SK-N-MC (cell line): ENCODE results near the gene SRR.

Experiments used
- EZH2 ChIP-seq: fragments of 200-600 bp; sonication (generic); IDR thresholded peaks from one replicate; pipeline ENCODE4 v1.6.1; 2017; ENCODE audit warnings: antibody characterized with exemption
- FOXP2 ChIP-seq: optimal IDR thresholded peaks from 2 replicates; pipeline ENCODE3; 2011; ENCODE audit warnings: mild to moderate bottlenecking, moderate library complexity; ENCODE audit not compliant: insufficient read depth; ENCODE audit errors: extremely low read length, control extremely low read depth

GRCh38 chr17:2275722-2276121 is 28.0 kb upstream of the SRR start:
- no peak for TF ChIP-seq FOXP2
- TF ChIP-seq EZH2 = no peak
